Endodermal cell (in vitro differentiated cells): ENCODE measurements around the gene SGPL1. TPM values are rescaled to one million over a fixed set of nuclear protein-coding genes. Genes with fewer than 3 reads are reported as not detected.
"Not testable (repeated sequence)": the region's sequence is repeated elsewhere in the genome, so short reads cannot be mapped to it uniquely, and the experiment has no call there.

Experiments
- DNase-seq: peaks from one replicate; pipeline ENCODE4 v3.0.0-alpha.2; 2017
- H3K27ac ChIP-seq: 2 replicates; pipeline ENCODE4 v1.5.1; 2013; ENCODE audit warnings: mild to moderate bottlenecking, low read depth, low read length, moderate library complexity
- H3K27me3 ChIP-seq: 2 replicates; pipeline ENCODE4 v1.6.1; 2013; ENCODE audit warnings: mild to moderate bottlenecking, low read length, moderate library complexity; ENCODE audit not compliant: insufficient read depth, control insufficient read depth, poor library complexity, severe bottlenecking
- H3K36me3 ChIP-seq: 2 replicates; pipeline ENCODE4 v1.7.0; 2013; ENCODE audit warnings: mild to moderate bottlenecking, low read length, moderate library complexity; ENCODE audit not compliant: control insufficient read depth, insufficient read depth
- H3K4me1 ChIP-seq: one replicate; pipeline ENCODE4 v1.7.0; 2013; ENCODE audit warnings: low read length; ENCODE audit not compliant: control insufficient read depth, insufficient read depth
- H3K4me3 ChIP-seq: 2 replicates; pipeline ENCODE4 v1.5.1; 2013; ENCODE audit warnings: mild to moderate bottlenecking, low read length, moderate library complexity
- H3K9ac ChIP-seq: 2 replicates; pipeline ENCODE4 v1.6.1; 2013; ENCODE audit warnings: mild to moderate bottlenecking, low read length, moderate library complexity; ENCODE audit not compliant: poor library complexity, severe bottlenecking; ENCODE audit errors: extremely low read depth
- H3K9me3 ChIP-seq: 2 replicates; pipeline ENCODE4 v1.6.1; 2013; ENCODE audit warnings: mild to moderate bottlenecking, low read length, moderate library complexity; ENCODE audit not compliant: control insufficient read depth
- H3K27ac Mint-ChIP-seq: 2 replicates; pipeline ENCODE4 v1.8.0; 2020; ENCODE audit warnings: mixed read lengths
- H3K27me3 Mint-ChIP-seq: 2 replicates; pipeline ENCODE4 v1.8.0; 2021; ENCODE audit warnings: mild to moderate bottlenecking, mixed read lengths; ENCODE audit not compliant: insufficient read depth
- H3K36me3 Mint-ChIP-seq: 2 replicates; pipeline ENCODE4 v1.8.0; 2020; ENCODE audit warnings: low read depth, mixed read lengths
- H3K4me1 Mint-ChIP-seq: 2 replicates; pipeline ENCODE4 v1.8.0; 2020; ENCODE audit warnings: mixed read lengths
- H3K4me3 Mint-ChIP-seq: 2 replicates; pipeline ENCODE4 v1.8.0; 2020; ENCODE audit warnings: mild to moderate bottlenecking, moderate library complexity, mixed read lengths
- H3K9me3 Mint-ChIP-seq: 2 replicates; pipeline ENCODE4 v1.8.0; 2020; ENCODE audit warnings: mild to moderate bottlenecking, mixed read lengths
- WGBS, 2 experiments: methylation state at CpG; one replicate each; pipeline versions ENCODE4 v1.1.5 to v1.1.7; 2013; ENCODE audit warnings: missing lambda C conversion rate in 2 of 2, mixed read lengths in 1 of 2; ENCODE audit not compliant: insufficient coverage in 1 of 2, insufficient read length in 1 of 2; 5-methylcytosine and 5-hydroxymethylcytosine counted together
- long read RNA-seq, 4 experiments: library from polyadenylated mRNA in 2 of 4; library from RNA in 1 of 4; library from capped mRNA in 1 of 4; stranded (forward) in 3 of 4; unstranded in 1 of 4; transcript quantifications; one replicate each; pipeline ENCODE4 v2.0.0, GENCODE V29; 2020 to 2021; ENCODE audit warnings: inconsistent platforms in 1 of 4
- polyA plus RNA-seq, 2 experiments: library from polyadenylated mRNA; stranded (reverse); fragments of 50-300 nt; gene quantifications; one replicate each; pipeline ENCODE4 v1.2.3, GENCODE V29; 2013
- total RNA-seq, 2 donors: library from RNA; stranded (reverse); fragmentation: NEBNext Ultra II Directional in 1 of 2; extraction: Animal tissue kit (Norgen Biotek cat#: 25700) in 1 of 2; gene quantifications; 2 replicates in 1 of 2; 3 replicates in 1 of 2; pipeline ENCODE4 v1.2.1, GENCODE V29; 2021
- TF ChIP-seq, protein P1 (sequence below): fragments of 200-600 bp; sonication (generic); conservative IDR thresholded peaks from 2 replicates; pipeline ENCODE4 v1.5.0; 2021; ENCODE audit warnings: antibody characterized with exemption, mild to moderate bottlenecking

Gene SGPL1
- total RNA-seq: 100 to 1,000 TPM in 1 of 2 donors, 10 to 100 TPM in 1; 95.4 to 103 TPM
- 47.6 TPM for polyA plus RNA-seq (2013, experiment 1 of 2)
- 46.7 TPM for polyA plus RNA-seq (2013, experiment 2 of 2)
- long read RNA-seq, experiment 1, full-length matches to known transcripts: 1 of 18 reads
- long read RNA-seq, experiment 1, partial matches to known transcripts: 14 of 18 reads
- long read RNA-seq, experiment 1, other reads (novel, unspliced or antisense): 3 of 18 reads
- long read RNA-seq, experiment 2, full-length matches to known transcripts: 31 of 92 reads
- long read RNA-seq, experiment 2, partial matches to known transcripts: 37 of 92 reads
- long read RNA-seq, experiment 2, other reads (novel, unspliced or antisense): 24 of 92 reads
- long read RNA-seq, experiment 3, full-length matches to known transcripts: 39 of 96 reads
- long read RNA-seq, experiment 3, partial matches to known transcripts: 35 of 96 reads
- long read RNA-seq, experiment 3, other reads (novel, unspliced or antisense): 22 of 96 reads
- long read RNA-seq, experiment 4, full-length matches to known transcripts: 2 of 8 reads
- long read RNA-seq, experiment 4, partial matches to known transcripts: 1 of 8 reads
- long read RNA-seq, experiment 4, other reads (novel, unspliced or antisense): 5 of 8 reads

GRCh38 chr10:70815504-70816219 is at the start of gene SGPL1:
TSS of gene SGPL1 (plus strand) at chr10:70815948. CDS start at chr10:70816854, 906 bp downstream.
- Histone ChIP-seq H3K36me3 (peaks cover 32% of the 10 kb centered on the region), H3K4me1 (no peaks in the 10 kb centered on the region), H3K4me3 (peak within 1 kb of the TSS; percentile 94), H3K9me3 (no peaks in the 10 kb centered on the region), H3K9ac (peak within 1 kb of the TSS; percentile 55), H3K27me3 (no peaks in the 10 kb centered on the region), H3K27ac (peak within 1 kb of the TSS; percentile 87)
- no peaks in the 10 kb centered on the region for H3K27me3 Mint-ChIP-seq
- WGBS, 2 experiments: 4 to 8% methylated on average over 32 to 56 of the region's 58 CpGs
- TF ChIP-seq, protein P1, sequence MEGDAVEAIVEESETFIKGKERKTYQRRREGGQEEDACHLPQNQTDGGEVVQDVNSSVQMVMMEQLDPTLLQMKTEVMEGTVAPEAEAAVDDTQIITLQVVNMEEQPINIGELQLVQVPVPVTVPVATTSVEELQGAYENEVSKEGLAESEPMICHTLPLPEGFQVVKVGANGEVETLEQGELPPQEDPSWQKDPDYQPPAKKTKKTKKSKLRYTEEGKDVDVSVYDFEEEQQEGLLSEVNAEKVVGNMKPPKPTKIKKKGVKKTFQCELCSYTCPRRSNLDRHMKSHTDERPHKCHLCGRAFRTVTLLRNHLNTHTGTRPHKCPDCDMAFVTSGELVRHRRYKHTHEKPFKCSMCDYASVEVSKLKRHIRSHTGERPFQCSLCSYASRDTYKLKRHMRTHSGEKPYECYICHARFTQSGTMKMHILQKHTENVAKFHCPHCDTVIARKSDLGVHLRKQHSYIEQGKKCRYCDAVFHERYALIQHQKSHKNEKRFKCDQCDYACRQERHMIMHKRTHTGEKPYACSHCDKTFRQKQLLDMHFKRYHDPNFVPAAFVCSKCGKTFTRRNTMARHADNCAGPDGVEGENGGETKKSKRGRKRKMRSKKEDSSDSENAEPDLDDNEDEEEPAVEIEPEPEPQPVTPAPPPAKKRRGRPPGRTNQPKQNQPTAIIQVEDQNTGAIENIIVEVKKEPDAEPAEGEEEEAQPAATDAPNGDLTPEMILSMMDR: peak; percentile 94
- no peaks in the 10 kb centered on the region for H3K9me3 Mint-ChIP-seq
- peak; percentile 96 for DNase-seq
- H3K4me1 Mint-ChIP-seq: peaks cover 17% of the 10 kb centered on the region
- peaks cover 22% of the 10 kb centered on the region for H3K36me3 Mint-ChIP-seq
- H3K4me3 Mint-ChIP-seq: peak within 1 kb of the TSS; percentile 92
- H3K27ac Mint-ChIP-seq: peak within 1 kb of the TSS; percentile 94

- not testable (repeated sequence) for H3K4me3 Mint-ChIP-seq, H3K36me3 Mint-ChIP-seq, H3K36me3 ChIP-seq, H3K27ac Mint-ChIP-seq, H3K4me1 Mint-ChIP-seq, H3K27me3 Mint-ChIP-seq, H3K4me1 ChIP-seq, H3K9ac ChIP-seq, DNase-seq, H3K27ac ChIP-seq, H3K4me3 ChIP-seq, H3K27me3 ChIP-seq
- WGBS, 2 experiments: 94 to 95% methylated on average over 5 to 6 of the region's 6 CpGs
- peaks cover 17% of the 10 kb centered on the region for H3K9me3 ChIP-seq
- peaks cover 22% of the 10 kb centered on the region for H3K9me3 Mint-ChIP-seq
Observed at GRCh38 chr10:70768026-70768685, 47.6 kb upstream of the SGPL1 start.

DNA sequence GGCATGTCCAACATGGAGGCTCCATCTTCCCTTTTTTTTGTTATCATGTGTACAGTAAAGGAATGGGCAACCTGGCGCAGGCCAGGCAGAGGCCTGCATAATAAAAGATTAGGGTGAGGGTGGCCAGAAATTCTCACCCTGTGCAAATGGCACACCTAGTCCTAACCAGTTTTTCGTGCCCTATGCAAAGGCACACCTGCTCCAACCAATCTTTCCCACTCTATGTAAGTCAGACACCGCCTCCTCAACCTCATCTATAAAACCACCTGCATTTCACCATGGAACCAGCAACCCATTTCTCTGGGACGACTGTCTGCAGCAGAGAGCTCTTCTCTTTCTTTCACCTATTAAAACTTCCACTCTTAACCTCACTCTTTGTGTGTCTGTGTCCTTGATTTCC is 46.6 kb upstream of the SGPL1 start:
- H3K27ac ChIP-seq: no peak overlapping the region
- Mint-ChIP-seq H3K9me3 (peaks cover 22% of the 10 kb centered on the region), H3K4me3 (no peak overlapping the region), H3K4me1 (no peaks in the 10 kb centered on the region), H3K27me3 (peaks cover 2% of the 10 kb centered on the region), H3K36me3 (no peaks in the 10 kb centered on the region), H3K27ac (no peak overlapping the region)
- H3K9ac ChIP-seq: no peak overlapping the region
- no peak overlapping the region for H3K4me3 ChIP-seq
- TF ChIP-seq, protein P1: no peak
- DNase-seq: no peak
- H3K27me3 ChIP-seq: no peaks in the 10 kb centered on the region
- WGBS, 2 experiments: 91 to 96% methylated on average over 3 to 4 of the region's 4 CpGs
- peaks cover 17% of the 10 kb centered on the region for H3K9me3 ChIP-seq
- H3K36me3 ChIP-seq: no peaks in the 10 kb centered on the region
- H3K4me1 ChIP-seq: no peaks in the 10 kb centered on the region
